Measurements from ENCODE around the gene RABGAP1L. TPM values are rescaled to one million over a fixed set of nuclear protein-coding genes. Genes with fewer than 3 reads are reported as not detected.

The RABGAP1L gene
- total and polyA plus RNA-seq, 10 of the 15 experiments (the other 5 are each of a cell fraction or from before 2014, with no cell fraction given): 5.8 to 194 (median 113) TPM

GRCh38 chr1:174836543-174836942 is 677.2 kb downstream of the RABGAP1L start (continued):
- TF ChIP-seq RELA (IDR thresholded peaks at IDR 0.05; ENCODE audit: borderline replicate concordance, partially characterized antibody): no peak

DNA sequence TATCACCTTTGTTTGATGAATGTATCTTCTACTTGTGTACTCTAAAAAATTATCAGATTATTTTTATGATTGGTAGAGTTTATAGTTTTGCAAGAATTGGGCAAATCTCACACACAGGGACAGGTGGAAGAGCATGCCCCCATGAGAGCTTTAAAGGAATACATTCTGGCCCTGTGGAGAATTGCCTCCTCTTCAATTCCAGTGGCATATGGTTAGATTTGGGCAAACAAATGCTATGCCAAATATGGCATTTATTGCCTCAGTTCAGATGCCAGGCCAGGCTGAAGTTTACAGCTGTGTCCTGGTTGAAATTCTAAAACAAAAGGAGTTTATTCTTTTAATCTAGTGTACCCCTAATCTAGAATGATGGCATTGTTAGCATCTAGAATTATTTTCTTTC is 678.1 kb downstream of the RABGAP1L start:
- intact Hi-C loops (cut with micrococcal nuclease; ENCODE audit: unreplicated experiment): no loop called here
- CTCF ChIA-PET: interaction anchor here (0.7 kb wide), 1 partner anchor 10 kb away, joined by 3 read pairs; no protein-coding TSS in a partner anchor
- TF ChIP-seq POLR2A (IDR thresholded peaks at IDR 0.05; ENCODE audit: low read depth, low read length) (no peak), ZNF274 (IDR thresholded peaks at IDR 0.05; ENCODE audit: insufficient read depth, insufficient read length) (no peak), ZNF217 (IDR thresholded peaks at IDR 0.05) (no peak), EGR1 (IDR thresholded peaks at IDR 0.05; ENCODE audit: borderline replicate concordance in 1 of 2, low read depth in 2 of 2, low read length in 2 of 2) (no peak), ZBTB33 (IDR thresholded peaks at IDR 0.05) (no peak)
- TF ChIP-seq, protein P1, sequence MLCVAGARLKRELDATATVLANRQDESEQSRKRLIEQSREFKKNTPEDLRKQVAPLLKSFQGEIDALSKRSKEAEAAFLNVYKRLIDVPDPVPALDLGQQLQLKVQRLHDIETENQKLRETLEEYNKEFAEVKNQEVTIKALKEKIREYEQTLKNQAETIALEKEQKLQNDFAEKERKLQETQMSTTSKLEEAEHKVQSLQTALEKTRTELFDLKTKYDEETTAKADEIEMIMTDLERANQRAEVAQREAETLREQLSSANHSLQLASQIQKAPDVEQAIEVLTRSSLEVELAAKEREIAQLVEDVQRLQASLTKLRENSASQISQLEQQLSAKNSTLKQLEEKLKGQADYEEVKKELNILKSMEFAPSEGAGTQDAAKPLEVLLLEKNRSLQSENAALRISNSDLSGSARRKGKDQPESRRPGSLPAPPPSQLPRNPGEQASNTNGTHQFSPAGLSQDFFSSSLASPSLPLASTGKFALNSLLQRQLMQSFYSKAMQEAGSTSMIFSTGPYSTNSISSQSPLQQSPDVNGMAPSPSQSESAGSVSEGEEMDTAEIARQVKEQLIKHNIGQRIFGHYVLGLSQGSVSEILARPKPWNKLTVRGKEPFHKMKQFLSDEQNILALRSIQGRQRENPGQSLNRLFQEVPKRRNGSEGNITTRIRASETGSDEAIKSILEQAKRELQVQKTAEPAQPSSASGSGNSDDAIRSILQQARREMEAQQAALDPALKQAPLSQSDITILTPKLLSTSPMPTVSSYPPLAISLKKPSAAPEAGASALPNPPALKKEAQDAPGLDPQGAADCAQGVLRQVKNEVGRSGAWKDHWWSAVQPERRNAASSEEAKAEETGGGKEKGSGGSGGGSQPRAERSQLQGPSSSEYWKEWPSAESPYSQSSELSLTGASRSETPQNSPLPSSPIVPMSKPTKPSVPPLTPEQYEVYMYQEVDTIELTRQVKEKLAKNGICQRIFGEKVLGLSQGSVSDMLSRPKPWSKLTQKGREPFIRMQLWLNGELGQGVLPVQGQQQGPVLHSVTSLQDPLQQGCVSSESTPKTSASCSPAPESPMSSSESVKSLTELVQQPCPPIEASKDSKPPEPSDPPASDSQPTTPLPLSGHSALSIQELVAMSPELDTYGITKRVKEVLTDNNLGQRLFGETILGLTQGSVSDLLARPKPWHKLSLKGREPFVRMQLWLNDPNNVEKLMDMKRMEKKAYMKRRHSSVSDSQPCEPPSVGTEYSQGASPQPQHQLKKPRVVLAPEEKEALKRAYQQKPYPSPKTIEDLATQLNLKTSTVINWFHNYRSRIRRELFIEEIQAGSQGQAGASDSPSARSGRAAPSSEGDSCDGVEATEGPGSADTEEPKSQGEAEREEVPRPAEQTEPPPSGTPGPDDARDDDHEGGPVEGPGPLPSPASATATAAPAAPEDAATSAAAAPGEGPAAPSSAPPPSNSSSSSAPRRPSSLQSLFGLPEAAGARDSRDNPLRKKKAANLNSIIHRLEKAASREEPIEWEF (IDR thresholded peaks at IDR 0.05; ENCODE audit: insufficient replicate concordance, low read depth, low read length): no peak
- TF ChIP-seq, protein P2, sequence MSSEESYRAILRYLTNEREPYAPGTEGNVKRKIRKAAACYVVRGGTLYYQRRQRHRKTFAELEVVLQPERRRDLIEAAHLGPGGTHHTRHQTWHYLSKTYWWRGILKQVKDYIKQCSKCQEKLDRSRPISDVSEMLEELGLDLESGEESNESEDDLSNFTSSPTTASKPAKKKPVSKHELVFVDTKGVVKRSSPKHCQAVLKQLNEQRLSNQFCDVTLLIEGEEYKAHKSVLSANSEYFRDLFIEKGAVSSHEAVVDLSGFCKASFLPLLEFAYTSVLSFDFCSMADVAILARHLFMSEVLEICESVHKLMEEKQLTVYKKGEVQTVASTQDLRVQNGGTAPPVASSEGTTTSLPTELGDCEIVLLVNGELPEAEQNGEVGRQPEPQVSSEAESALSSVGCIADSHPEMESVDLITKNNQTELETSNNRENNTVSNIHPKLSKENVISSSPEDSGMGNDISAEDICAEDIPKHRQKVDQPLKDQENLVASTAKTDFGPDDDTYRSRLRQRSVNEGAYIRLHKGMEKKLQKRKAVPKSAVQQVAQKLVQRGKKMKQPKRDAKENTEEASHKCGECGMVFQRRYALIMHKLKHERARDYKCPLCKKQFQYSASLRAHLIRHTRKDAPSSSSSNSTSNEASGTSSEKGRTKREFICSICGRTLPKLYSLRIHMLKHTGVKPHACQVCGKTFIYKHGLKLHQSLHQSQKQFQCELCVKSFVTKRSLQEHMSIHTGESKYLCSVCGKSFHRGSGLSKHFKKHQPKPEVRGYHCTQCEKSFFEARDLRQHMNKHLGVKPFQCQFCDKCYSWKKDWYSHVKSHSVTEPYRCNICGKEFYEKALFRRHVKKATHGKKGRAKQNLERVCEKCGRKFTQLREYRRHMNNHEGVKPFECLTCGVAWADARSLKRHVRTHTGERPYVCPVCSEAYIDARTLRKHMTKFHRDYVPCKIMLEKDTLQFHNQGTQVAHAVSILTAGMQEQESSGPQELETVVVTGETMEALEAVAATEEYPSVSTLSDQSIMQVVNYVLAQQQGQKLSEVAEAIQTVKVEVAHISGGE (CRISPR knock-in tag; IDR thresholded peaks at IDR 0.05): no peak

More for the DNA sequence above, 678.1 kb downstream of the RABGAP1L start:
- Histone ChIP-seq H3K36me3 (ENCODE audit: control insufficient read depth in 2 of 2, insufficient read depth in 2 of 2, low read length in 1 of 2) (no peaks in the 10 kb centered on the region; a peak in 1 of 4 replicates), H3K9ac (ENCODE audit: control insufficient read depth, insufficient read depth, low read length) (no peak overlapping the region), H3K27ac (ENCODE audit: control insufficient read depth, insufficient read depth) (no peak overlapping the region), H3K4me3 (no peak overlapping the region), H3K4me2 (ENCODE audit: control insufficient read depth, insufficient read depth) (no peak overlapping the region), H4K20me1 (ENCODE audit: control insufficient read depth, insufficient read depth) (no peaks in the 10 kb centered on the region), H3K9me3 (replicated peaks; ENCODE audit: control insufficient read depth, insufficient read depth, low read length) (no peaks in the 10 kb centered on the region), H2AFZ (ENCODE audit: control insufficient read depth, low read depth, low read length) (no peak overlapping the region), H3K79me2 (ENCODE audit: control insufficient read depth, insufficient read depth, low read length) (no peaks in the 10 kb centered on the region), H3K4me1 (ENCODE audit: control insufficient read depth, insufficient read depth, low read length) (no peaks in the 10 kb centered on the region), H3K27me3 (replicated peaks in 1 of 2; ENCODE audit: control insufficient read depth in 2 of 2, insufficient read depth in 2 of 2, low read length in 1 of 2) (no peaks in the 10 kb centered on the region)
- no TSS peak for BruUV-seq (replicated peaks)
- no peak for ATAC-seq
- ChIA-PET POLR2A (no interaction called here), SMC1A (ENCODE audit: uncharacterized antibody, unreplicated experiment) (interaction anchor here (1.1 kb wide), 1 partner anchor 12 kb away, joined by 3 read pairs; no protein-coding TSS in a partner anchor), RAD21 (ENCODE audit: unreplicated experiment) (interaction anchor here (1.2 kb wide), 1 partner anchor 146 kb away, joined by 3 read pairs; no protein-coding TSS in a partner anchor)
- no peak for FAIRE-seq
- no peak for DNase-seq (ENCODE audit: low read depth, low spot score)
- in situ Hi-C loops (cut with MboI): no loop called here

Measured in GM12878 (cell line).